ENCODE results near the gene TCEAL1. TPM values are rescaled to one million over a fixed set of nuclear protein-coding genes. Genes with fewer than 3 reads are reported as not detected.
"Not testable (repeated sequence)": the region's sequence is repeated elsewhere in the genome, so short reads cannot be mapped to it uniquely, and the experiment has no call there.

The TCEAL1 gene
- total RNA-seq, 1 donor from 2014 or later = 29.8 TPM

GRCh38 chrX:103586659-103587058 is 42.1 kb upstream of the TCEAL1 start:
- H3K4me1 Mint-ChIP-seq (ENCODE audit: unreplicated experiment) = peaks cover 8% of the 10 kb centered on the region
- no peak for TF ChIP-seq CTCF (IDR thresholded peaks at IDR 0.05)
- H3K9me3 Mint-ChIP-seq (ENCODE audit: unreplicated experiment) = peaks cover 11% of the 10 kb centered on the region
- H3K27me3 Mint-ChIP-seq (ENCODE audit: unreplicated experiment) = no peaks in the 10 kb centered on the region
- peaks cover 3% of the 10 kb centered on the region for H3K36me3 Mint-ChIP-seq (ENCODE audit: unreplicated experiment)
- peak overlapping the region; percentile 88 for H3K4me3 Mint-ChIP-seq (ENCODE audit: unreplicated experiment)
- peak overlapping the region; percentile 92 for H3K27ac Mint-ChIP-seq (ENCODE audit: unreplicated experiment)
- DNase-seq (ENCODE audit: extremely low spot score, unreplicated experiment) = no peak

- H3K4me3 Mint-ChIP-seq (ENCODE audit: unreplicated experiment); H3K27me3 Mint-ChIP-seq (ENCODE audit: unreplicated experiment): not testable (repeated sequence)
These were observed 36.5 kb upstream of the TCEAL1 start for GRCh38 chrX:103592295-103592694.

GRCh38 chrX:103595202-103595601 is 33.6 kb upstream of the TCEAL1 start:
- H3K4me3 Mint-ChIP-seq (ENCODE audit: unreplicated experiment); H3K4me1 Mint-ChIP-seq (ENCODE audit: unreplicated experiment); DNase-seq (ENCODE audit: extremely low spot score, unreplicated experiment); H3K36me3 Mint-ChIP-seq (ENCODE audit: unreplicated experiment); H3K27ac Mint-ChIP-seq (ENCODE audit: unreplicated experiment); H3K27me3 Mint-ChIP-seq (ENCODE audit: unreplicated experiment): not testable (repeated sequence)
- H3K9me3 Mint-ChIP-seq (ENCODE audit: unreplicated experiment) = peaks cover 22% of the 10 kb centered on the region

More at GRCh38 chrX:103592295-103592694, 36.5 kb upstream of the TCEAL1 start:
- H3K27ac Mint-ChIP-seq (ENCODE audit: unreplicated experiment); H3K4me1 Mint-ChIP-seq (ENCODE audit: unreplicated experiment); DNase-seq (ENCODE audit: extremely low spot score, unreplicated experiment); H3K36me3 Mint-ChIP-seq (ENCODE audit: unreplicated experiment): not testable (repeated sequence)
- H3K9me3 Mint-ChIP-seq (ENCODE audit: unreplicated experiment) = peaks cover 22% of the 10 kb centered on the region

GRCh38 chrX:103607364-103608305 is 21.1 kb upstream of the TCEAL1 start, which contains the start of gene TCEAL3:
Gene TCEAL3 (plus strand): TSS chrX:103607963. CDS start chrX:103609065, 1,102 bp downstream.
- TF ChIP-seq CTCF (IDR thresholded peaks at IDR 0.05) = no peak
- peak within 1 kb of the TSS; percentile 90 for H3K27ac Mint-ChIP-seq (ENCODE audit: unreplicated experiment)
- peak within 1 kb of the TSS; percentile 81 for H3K4me3 Mint-ChIP-seq (ENCODE audit: unreplicated experiment)
- H3K4me1 Mint-ChIP-seq (ENCODE audit: unreplicated experiment) = peaks cover 17% of the 10 kb centered on the region
- peaks cover under 1% of the 10 kb centered on the region for H3K36me3 Mint-ChIP-seq (ENCODE audit: unreplicated experiment)
- peaks cover 14% of the 10 kb centered on the region for H3K9me3 Mint-ChIP-seq (ENCODE audit: unreplicated experiment)
- H3K27me3 Mint-ChIP-seq (ENCODE audit: unreplicated experiment) = no peaks in the 10 kb centered on the region
- peak; percentile 87 for DNase-seq (ENCODE audit: extremely low spot score, unreplicated experiment)

DNA sequence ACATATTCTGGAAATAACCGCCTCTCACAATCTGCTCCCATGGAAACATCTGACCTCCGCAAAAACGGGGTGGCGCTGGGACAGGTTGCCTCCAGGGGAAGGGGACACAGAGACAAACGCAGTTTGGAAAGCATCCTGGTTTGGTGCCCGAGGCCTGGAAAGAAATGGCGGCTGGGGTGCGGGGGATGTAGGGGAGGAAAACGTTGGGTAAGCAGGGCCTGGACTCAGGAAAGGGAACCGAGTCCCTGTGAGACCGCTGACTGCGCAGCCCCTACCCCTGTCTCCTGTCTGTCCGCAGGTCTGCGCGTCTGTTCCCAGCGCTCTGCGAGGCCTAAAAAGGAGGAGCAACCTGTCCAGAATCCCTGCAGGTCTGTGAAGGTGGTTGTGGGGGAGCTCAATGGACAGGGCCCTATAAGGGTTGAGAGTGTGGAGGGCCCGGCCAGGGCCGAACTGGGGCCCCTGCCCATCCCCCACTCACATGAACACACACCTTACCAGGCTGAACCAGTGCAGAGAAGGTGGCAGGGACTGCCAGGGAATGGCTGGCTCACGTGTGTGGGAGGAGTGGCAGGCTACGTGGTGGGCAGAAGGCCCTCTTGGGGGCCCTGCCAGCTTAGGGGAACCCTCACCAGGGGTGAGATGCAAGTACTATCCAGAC is 20.3 kb upstream of the TCEAL1 start:
- H3K9me3 Mint-ChIP-seq (ENCODE audit: unreplicated experiment) = peaks cover 16% of the 10 kb centered on the region
- H3K4me1 Mint-ChIP-seq (ENCODE audit: unreplicated experiment) = peaks cover 24% of the 10 kb centered on the region
- H3K4me3 Mint-ChIP-seq (ENCODE audit: unreplicated experiment) = peak overlapping the region; percentile 81
- H3K27me3 Mint-ChIP-seq (ENCODE audit: unreplicated experiment) = no peaks in the 10 kb centered on the region
- H3K36me3 Mint-ChIP-seq (ENCODE audit: unreplicated experiment) = peaks cover 2% of the 10 kb centered on the region
- DNase-seq (ENCODE audit: extremely low spot score, unreplicated experiment) = no peak
- H3K27ac Mint-ChIP-seq (ENCODE audit: unreplicated experiment) = peak overlapping the region; percentile 90
- no peak for TF ChIP-seq CTCF (IDR thresholded peaks at IDR 0.05)

- H3K27ac Mint-ChIP-seq (ENCODE audit: unreplicated experiment) = no peak overlapping the region
- peaks cover 38% of the 10 kb centered on the region for H3K4me1 Mint-ChIP-seq (ENCODE audit: unreplicated experiment)
- no peak for TF ChIP-seq CTCF (IDR thresholded peaks at IDR 0.05)
- peaks cover 2% of the 10 kb centered on the region for H3K36me3 Mint-ChIP-seq (ENCODE audit: unreplicated experiment)
- DNase-seq (ENCODE audit: extremely low spot score, unreplicated experiment) = no peak
- peaks cover 26% of the 10 kb centered on the region for H3K9me3 Mint-ChIP-seq (ENCODE audit: unreplicated experiment)
- H3K4me3 Mint-ChIP-seq (ENCODE audit: unreplicated experiment) = no peak overlapping the region
- no peaks in the 10 kb centered on the region for H3K27me3 Mint-ChIP-seq (ENCODE audit: unreplicated experiment)
These were observed 18.5 kb upstream of the TCEAL1 start for GRCh38 chrX:103610282-103610681.

All from osteocyte (in vitro differentiated cells).